ENCODE results near the gene DSCAML1.

Gene DSCAML1

GRCh38 chr11:117434481-117434880 lies 362.5 kb downstream of the DSCAML1 start:
- Histone ChIP-seq H3K4me1 (ENCODE audit: control insufficient read depth, insufficient read depth, low read length) (no peaks in the 10 kb centered on the region), H3K9ac (ENCODE audit: low read depth, low read length) (no peak overlapping the region), H3K9me3 (ENCODE audit: control insufficient read depth, insufficient read depth, low read length) (no peaks in the 10 kb centered on the region), H3K36me3 (ENCODE audit: control insufficient read depth, insufficient read depth, low read length) (no peaks in the 10 kb centered on the region), H3K4me3 (ENCODE audit: low read depth, low read length) (no peak overlapping the region), H3K27me3 (ENCODE audit: control insufficient read depth, insufficient read depth, low read length) (no peaks in the 10 kb centered on the region)

- H3K9ac ChIP-seq (ENCODE audit: low read depth, low read length) = no peak overlapping the region
- no peaks in the 10 kb centered on the region for H3K9me3 ChIP-seq (ENCODE audit: control insufficient read depth, insufficient read depth, low read length)
- H3K27me3 ChIP-seq (ENCODE audit: control insufficient read depth, insufficient read depth, low read length) = no peaks in the 10 kb centered on the region
- no peak overlapping the region for H3K4me3 ChIP-seq (ENCODE audit: low read depth, low read length)
- no peaks in the 10 kb centered on the region for H3K4me1 ChIP-seq (ENCODE audit: control insufficient read depth, insufficient read depth, low read length)
- H3K36me3 ChIP-seq (ENCODE audit: control insufficient read depth, insufficient read depth, low read length) = no peaks in the 10 kb centered on the region
Observed at GRCh38 chr11:117433717-117434116, 363.3 kb downstream of the DSCAML1 start.

- H3K27me3 ChIP-seq (ENCODE audit: control insufficient read depth, insufficient read depth, low read length) = no peaks in the 10 kb centered on the region
- H3K9me3 ChIP-seq (ENCODE audit: control insufficient read depth, insufficient read depth, low read length) = no peaks in the 10 kb centered on the region
- no peak overlapping the region for H3K4me3 ChIP-seq (ENCODE audit: low read depth, low read length)
- H3K36me3 ChIP-seq (ENCODE audit: control insufficient read depth, insufficient read depth, low read length) = no peaks in the 10 kb centered on the region
- H3K4me1 ChIP-seq (ENCODE audit: control insufficient read depth, insufficient read depth, low read length) = peaks cover 2% of the 10 kb centered on the region
- no peak overlapping the region for H3K9ac ChIP-seq (ENCODE audit: low read depth, low read length)
Observed at GRCh38 chr11:117431436-117431835, 365.6 kb downstream of the DSCAML1 start.

GRCh38 chr11:117430293-117430955 lies 366.6 kb downstream of the DSCAML1 start:
- H3K4me3 ChIP-seq (ENCODE audit: low read depth, low read length) = no peak overlapping the region
- H3K27me3 ChIP-seq (ENCODE audit: control insufficient read depth, insufficient read depth, low read length) = no peaks in the 10 kb centered on the region
- no peaks in the 10 kb centered on the region for H3K36me3 ChIP-seq (ENCODE audit: control insufficient read depth, insufficient read depth, low read length)
- peaks cover 5% of the 10 kb centered on the region for H3K4me1 ChIP-seq (ENCODE audit: control insufficient read depth, insufficient read depth, low read length)
- no peak overlapping the region for H3K9ac ChIP-seq (ENCODE audit: low read depth, low read length)
- no peaks in the 10 kb centered on the region for H3K9me3 ChIP-seq (ENCODE audit: control insufficient read depth, insufficient read depth, low read length)

- no peaks in the 10 kb centered on the region for H3K36me3 ChIP-seq (ENCODE audit: control insufficient read depth, insufficient read depth, low read length)
- no peak overlapping the region for H3K9ac ChIP-seq (ENCODE audit: low read depth, low read length)
- peaks cover 5% of the 10 kb centered on the region for H3K4me1 ChIP-seq (ENCODE audit: control insufficient read depth, insufficient read depth, low read length)
- no peak overlapping the region for H3K4me3 ChIP-seq (ENCODE audit: low read depth, low read length)
- no peaks in the 10 kb centered on the region for H3K27me3 ChIP-seq (ENCODE audit: control insufficient read depth, insufficient read depth, low read length)
- H3K9me3 ChIP-seq (ENCODE audit: control insufficient read depth, insufficient read depth, low read length) = no peaks in the 10 kb centered on the region
Observed at GRCh38 chr11:117428856-117429229, 368.2 kb downstream of the DSCAML1 start.

GRCh38 chr11:117428186-117428855 lies 368.7 kb downstream of the DSCAML1 start:
- peaks cover 5% of the 10 kb centered on the region for H3K4me1 ChIP-seq (ENCODE audit: control insufficient read depth, insufficient read depth, low read length)
- no peaks in the 10 kb centered on the region for H3K27me3 ChIP-seq (ENCODE audit: control insufficient read depth, insufficient read depth, low read length)

GRCh38 chr11:117427356-117427874 lies 369.6 kb downstream of the DSCAML1 start:
- no peaks in the 10 kb centered on the region for H3K27me3 ChIP-seq (ENCODE audit: control insufficient read depth, insufficient read depth, low read length)
- peaks cover 5% of the 10 kb centered on the region for H3K4me1 ChIP-seq (ENCODE audit: control insufficient read depth, insufficient read depth, low read length)
- H3K4me3 ChIP-seq (ENCODE audit: low read depth, low read length) = no peak overlapping the region
- no peaks in the 10 kb centered on the region for H3K9me3 ChIP-seq (ENCODE audit: control insufficient read depth, insufficient read depth, low read length)
- no peaks in the 10 kb centered on the region for H3K36me3 ChIP-seq (ENCODE audit: control insufficient read depth, insufficient read depth, low read length)
- no peak overlapping the region for H3K9ac ChIP-seq (ENCODE audit: low read depth, low read length)

More at GRCh38 chr11:117428186-117428855, 368.7 kb downstream of the DSCAML1 start:
- Histone ChIP-seq H3K9me3 (ENCODE audit: control insufficient read depth, insufficient read depth, low read length) (no peaks in the 10 kb centered on the region), H3K9ac (ENCODE audit: low read depth, low read length) (no peak overlapping the region), H3K4me3 (ENCODE audit: low read depth, low read length) (no peak overlapping the region), H3K36me3 (ENCODE audit: control insufficient read depth, insufficient read depth, low read length) (no peaks in the 10 kb centered on the region)

- Histone ChIP-seq H3K9ac (ENCODE audit: low read depth, low read length) (no peak overlapping the region), H3K4me3 (ENCODE audit: low read depth, low read length) (no peak overlapping the region), H3K36me3 (ENCODE audit: control insufficient read depth, insufficient read depth, low read length) (no peaks in the 10 kb centered on the region), H3K4me1 (ENCODE audit: control insufficient read depth, insufficient read depth, low read length) (peaks cover 5% of the 10 kb centered on the region), H3K27me3 (ENCODE audit: control insufficient read depth, insufficient read depth, low read length) (no peaks in the 10 kb centered on the region), H3K9me3 (ENCODE audit: control insufficient read depth, insufficient read depth, low read length) (no peaks in the 10 kb centered on the region)
Observed at GRCh38 chr11:117426941-117427340, 370.1 kb downstream of the DSCAML1 start.

- peaks cover 5% of the 10 kb centered on the region for H3K4me1 ChIP-seq (ENCODE audit: control insufficient read depth, insufficient read depth, low read length)
- peak overlapping the region; percentile 38 for H3K9ac ChIP-seq (ENCODE audit: low read depth, low read length)
- peak overlapping the region; percentile 22 for H3K4me3 ChIP-seq (ENCODE audit: low read depth, low read length)
- H3K27me3 ChIP-seq (ENCODE audit: control insufficient read depth, insufficient read depth, low read length) = no peaks in the 10 kb centered on the region
- no peaks in the 10 kb centered on the region for H3K9me3 ChIP-seq (ENCODE audit: control insufficient read depth, insufficient read depth, low read length)
- H3K36me3 ChIP-seq (ENCODE audit: control insufficient read depth, insufficient read depth, low read length) = no peaks in the 10 kb centered on the region
Observed at GRCh38 chr11:117426297-117426685, 370.7 kb downstream of the DSCAML1 start.

- H3K4me1 ChIP-seq (ENCODE audit: control insufficient read depth, insufficient read depth, low read length) = peaks cover 5% of the 10 kb centered on the region
- no peaks in the 10 kb centered on the region for H3K36me3 ChIP-seq (ENCODE audit: control insufficient read depth, insufficient read depth, low read length)
- no peak overlapping the region for H3K4me3 ChIP-seq (ENCODE audit: low read depth, low read length)
- no peaks in the 10 kb centered on the region for H3K27me3 ChIP-seq (ENCODE audit: control insufficient read depth, insufficient read depth, low read length)
- H3K9me3 ChIP-seq (ENCODE audit: control insufficient read depth, insufficient read depth, low read length) = no peaks in the 10 kb centered on the region
- peak overlapping the region; percentile 38 for H3K9ac ChIP-seq (ENCODE audit: low read depth, low read length)
Observed at GRCh38 chr11:117425679-117426296, 371.2 kb downstream of the DSCAML1 start.

GRCh38 chr11:117424781-117425180 lies 372.2 kb downstream of the DSCAML1 start:
- Histone ChIP-seq H3K36me3 (ENCODE audit: control insufficient read depth, insufficient read depth, low read length) (no peaks in the 10 kb centered on the region), H3K4me3 (ENCODE audit: low read depth, low read length) (no peak overlapping the region), H3K4me1 (ENCODE audit: control insufficient read depth, insufficient read depth, low read length) (peaks cover 5% of the 10 kb centered on the region), H3K9ac (ENCODE audit: low read depth, low read length) (no peak overlapping the region), H3K27me3 (ENCODE audit: control insufficient read depth, insufficient read depth, low read length) (no peaks in the 10 kb centered on the region), H3K9me3 (ENCODE audit: control insufficient read depth, insufficient read depth, low read length) (no peaks in the 10 kb centered on the region)

All from iPS-15b (cell line).